Occipital lobe (tissue), 2 donors: Measurements from ENCODE around the gene OPRM1. TPM values are rescaled to one million over a fixed set of nuclear protein-coding genes. Genes with fewer than 3 reads are reported as not detected.
"Not testable (repeated sequence)": the region's sequence is repeated elsewhere in the genome, so short reads cannot be mapped to it uniquely, and the experiment has no call there.

Experiments used
- DNase-seq: peaks from one replicate; lab custom pipeline; 2025; lab: John Stamatoyannopoulos, UW
- total RNA-seq: library from RNA; depleted of rRNA; stranded (reverse); fragments of >200 nt; gene quantifications from one replicate; pipeline ENCODE4 v1.2.3, GENCODE V29; 2014

Gene OPRM1
- total RNA-seq, 1 donor from 2014 or later, result 1.7 TPM

DNA sequence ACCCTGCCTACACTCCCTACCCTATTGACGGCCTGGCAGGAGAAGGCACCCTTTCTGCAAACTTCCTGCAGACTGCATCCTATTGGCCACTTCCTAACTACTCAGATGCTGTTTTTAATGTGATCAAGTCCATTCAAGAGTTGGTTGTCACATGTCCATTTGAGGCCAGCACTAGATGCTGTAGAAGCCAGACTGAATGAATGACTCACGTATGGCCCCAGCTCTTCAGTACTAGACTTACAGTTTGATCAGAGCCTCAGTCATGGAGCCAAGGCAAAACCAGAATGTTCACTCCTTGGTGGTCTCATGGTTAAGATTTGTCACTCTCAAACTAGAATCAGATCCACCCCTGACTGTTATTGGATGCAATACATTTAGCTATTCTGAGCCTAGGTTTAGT is 101.7 kb downstream of the OPRM1 start:
- no peak for DNase-seq

DNA sequence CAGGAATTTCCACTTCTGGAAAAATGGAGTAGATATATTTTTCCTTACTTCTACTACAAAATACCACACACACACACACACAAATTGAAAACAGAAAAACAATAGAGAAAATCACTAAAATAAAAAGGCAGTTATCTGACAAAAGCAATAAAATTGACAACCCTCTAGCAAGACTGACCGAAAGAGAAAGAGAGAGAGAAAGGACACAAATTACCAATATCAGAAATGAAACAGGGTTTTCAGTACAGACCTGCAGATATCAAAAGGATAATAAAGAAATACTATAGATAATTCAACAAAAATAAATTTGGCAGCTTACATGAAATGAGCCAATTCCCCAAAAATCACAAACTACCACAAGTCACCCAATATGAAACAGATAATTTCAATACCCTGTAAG is 104.7 kb downstream of the OPRM1 start:
- DNase-seq, result no peak

DNA sequence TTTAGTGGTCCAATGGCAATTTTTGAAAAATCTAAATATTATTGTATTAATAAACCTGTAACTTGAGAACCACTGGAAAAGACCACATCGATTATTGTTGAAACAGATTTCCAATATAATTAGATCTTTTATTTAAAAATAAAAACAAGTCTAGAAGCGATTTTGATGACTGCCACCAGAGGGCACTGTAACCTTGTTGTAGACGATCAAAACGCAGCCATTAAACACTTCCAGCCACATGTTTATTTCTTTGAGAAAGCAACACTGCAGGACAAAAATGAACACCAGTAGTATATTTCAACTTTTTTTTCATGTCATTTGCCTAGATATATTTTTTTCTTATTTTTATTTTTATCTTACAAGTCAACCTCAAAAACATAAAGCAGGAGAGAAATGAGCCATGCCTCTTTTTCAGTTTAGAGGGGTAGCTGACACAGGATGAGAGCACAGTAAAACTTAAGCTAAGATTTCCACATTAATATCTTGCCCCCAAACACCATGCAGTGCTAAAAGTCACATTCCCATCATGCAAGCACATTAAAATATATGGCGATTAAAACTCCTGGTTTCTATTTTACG is 115.4 kb downstream of the OPRM1 start:
- DNase-seq, result peak; percentile 34

GRCh38 chr6:154156135-154156896 is 117.3 kb downstream of the OPRM1 start:
- no peak for DNase-seq

GRCh38 chr6:154157082-154157481 is 118.0 kb downstream of the OPRM1 start:
- DNase-seq, result no peak

DNA sequence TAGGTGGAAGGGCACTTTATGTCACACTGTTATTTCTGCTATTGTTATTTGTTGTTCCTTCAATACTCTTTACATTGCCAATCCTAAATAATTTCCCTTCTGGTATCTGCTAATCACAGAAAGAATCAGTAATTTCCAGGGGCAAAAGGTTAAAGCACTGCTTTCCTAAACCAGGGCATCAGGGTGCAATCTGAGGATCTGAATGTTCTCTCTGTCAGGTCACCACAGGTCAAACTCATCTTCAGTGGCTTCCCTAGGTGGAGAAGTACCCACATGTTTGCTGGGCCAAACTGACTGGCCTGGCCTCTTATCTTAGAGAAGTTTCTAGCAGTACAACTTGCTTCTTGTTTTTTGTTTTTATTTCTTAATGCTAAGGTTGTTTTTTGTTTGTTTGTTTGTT is 118.7 kb downstream of the OPRM1 start:
- DNase-seq, result no peak

DNA sequence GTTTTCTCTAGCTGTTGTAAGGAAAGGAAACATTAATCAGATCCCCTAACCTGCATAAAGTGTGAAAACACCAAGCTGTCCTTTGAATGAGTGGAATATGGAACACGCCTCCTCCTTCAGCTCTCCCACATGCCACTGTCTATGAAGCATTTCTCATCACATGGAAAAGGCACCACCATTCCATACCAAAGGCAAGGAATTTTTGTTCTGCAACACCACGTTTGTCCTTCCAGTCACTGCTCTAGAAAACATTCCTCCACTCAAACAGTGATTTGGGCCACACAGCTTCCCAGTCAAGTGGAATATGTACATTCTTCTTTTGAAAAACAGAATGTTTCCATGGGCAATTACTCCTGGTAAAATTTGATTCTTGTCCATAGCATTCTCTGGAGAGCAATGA is 120.1 kb downstream of the OPRM1 start:
- DNase-seq, result no peak

GRCh38 chr6:154161689-154162088 is 122.6 kb downstream of the OPRM1 start:
- DNase-seq, result no peak

DNA sequence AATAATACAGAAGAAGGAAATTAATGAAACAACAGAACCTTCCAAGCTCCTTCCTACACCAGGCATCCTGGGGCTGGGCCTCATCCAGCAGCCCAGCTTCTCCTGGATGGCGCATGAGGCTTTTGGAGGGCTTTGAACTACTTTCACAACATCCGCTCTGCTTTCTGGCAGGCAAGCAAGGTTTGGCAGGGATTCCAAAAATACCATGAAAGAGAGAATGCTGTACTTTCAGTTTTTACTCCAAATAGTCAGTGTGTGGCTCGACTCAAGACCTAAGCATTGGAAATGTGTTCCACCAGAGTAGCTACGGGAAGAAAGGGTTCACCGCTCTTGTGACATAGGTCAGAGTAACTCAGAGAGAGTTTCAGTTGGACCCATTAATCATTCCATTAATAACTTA is 125.4 kb downstream of the OPRM1 start:
- peak; percentile 37 for DNase-seq

- DNase-seq, result no peak
These were observed 126.4 kb downstream of the OPRM1 start for GRCh38 chr6:154165478-154165877.

- DNase-seq, result no peak
These were observed 127.1 kb downstream of the OPRM1 start for GRCh38 chr6:154166140-154166539.

DNA sequence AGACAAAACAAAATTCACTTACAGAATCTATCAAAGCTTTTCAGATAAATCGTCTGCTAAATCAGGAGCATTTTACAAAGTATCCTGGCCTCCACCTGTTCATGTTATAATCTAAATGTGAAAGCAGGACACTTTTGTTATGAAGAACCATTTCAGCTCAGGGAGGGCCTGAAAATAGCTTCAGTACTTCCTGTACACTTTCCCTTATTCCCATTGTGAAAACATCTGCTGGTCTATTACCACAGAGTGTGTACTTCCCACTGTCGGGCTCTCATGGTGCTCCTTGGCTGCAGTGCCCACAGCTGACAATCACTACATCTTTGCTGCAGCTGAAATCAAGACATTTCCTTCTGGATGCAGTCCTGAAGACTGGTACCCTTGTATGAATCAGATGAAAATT is 128.1 kb downstream of the OPRM1 start:
- DNase-seq, result peak; percentile 10

DNA sequence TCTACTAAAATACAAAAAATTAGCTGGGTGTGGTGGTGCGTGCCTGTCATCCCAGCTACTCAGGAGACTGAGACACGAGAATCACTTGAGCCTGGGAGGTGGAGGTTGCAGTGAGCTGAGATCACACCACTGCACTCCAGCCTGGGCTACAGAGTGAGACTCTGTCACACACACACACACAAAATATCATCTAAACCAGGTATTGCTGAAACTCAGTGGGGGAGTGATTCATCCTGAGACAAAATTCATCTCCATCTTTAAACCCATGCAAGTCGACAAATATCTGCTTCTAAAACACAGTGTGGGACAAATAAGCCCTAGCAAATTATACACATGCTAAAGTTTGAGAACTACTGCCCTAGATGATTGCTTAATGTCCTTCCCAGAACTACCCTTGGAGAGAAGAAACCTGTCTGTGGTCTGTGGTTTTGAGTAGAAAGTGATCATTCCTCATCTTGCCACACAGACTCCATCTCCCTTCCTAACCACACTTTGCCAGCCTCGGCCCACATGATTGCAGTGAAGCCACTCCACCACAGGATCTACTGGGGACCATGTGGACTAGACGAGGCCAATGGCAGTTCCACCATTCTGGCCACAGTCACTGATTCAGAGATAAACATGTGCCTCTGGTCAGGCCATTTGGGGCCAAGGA is 130.3 kb downstream of the OPRM1 start:
- no peak for DNase-seq

DNA sequence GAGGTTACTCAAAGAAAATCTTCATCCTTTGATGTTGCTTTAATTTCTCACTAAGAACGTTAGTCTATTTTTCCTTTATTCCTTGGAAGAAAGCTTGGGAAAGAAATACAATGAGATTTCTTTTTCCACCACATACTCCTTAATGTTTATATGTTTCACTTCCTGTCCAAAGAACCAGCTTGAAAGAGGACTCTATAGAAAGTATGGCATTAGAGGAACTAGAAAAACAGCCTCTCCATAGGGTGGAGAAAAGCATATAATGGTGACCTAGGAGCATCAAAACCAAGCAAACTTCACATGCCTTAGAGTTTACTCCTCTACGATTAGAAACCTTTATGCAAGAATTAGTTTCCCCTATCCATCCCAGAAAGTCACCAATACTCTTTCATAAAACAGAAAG is 131.1 kb downstream of the OPRM1 start:
- DNase-seq, result no peak

DNA sequence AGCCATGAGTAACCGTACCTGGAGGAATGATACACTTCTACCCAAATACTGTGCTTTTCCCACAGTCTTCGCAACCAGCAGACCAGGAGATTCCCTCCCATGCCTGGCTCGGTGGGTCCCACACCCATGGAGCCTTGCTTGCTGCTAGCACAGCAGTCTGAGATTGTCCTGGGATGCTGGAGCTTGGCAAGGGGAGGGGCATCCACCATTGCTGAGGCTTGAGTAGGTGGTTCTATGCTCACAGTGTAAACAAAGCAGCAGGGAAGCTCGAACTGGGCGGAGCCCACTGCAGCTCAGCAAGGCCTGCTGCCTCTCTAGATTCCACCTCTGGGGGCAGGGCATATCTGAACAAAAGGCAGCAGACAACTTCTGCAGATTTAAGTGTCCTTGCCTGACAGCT is 133.4 kb downstream of the OPRM1 start:
- DNase-seq, result not testable (repeated sequence)

GRCh38 chr6:154179434-154179833 is 140.4 kb downstream of the OPRM1 start:
- DNase-seq, result no peak

GRCh38 chr6:154187203-154187602 is 148.2 kb downstream of the OPRM1 start:
- no peak for DNase-seq

DNA sequence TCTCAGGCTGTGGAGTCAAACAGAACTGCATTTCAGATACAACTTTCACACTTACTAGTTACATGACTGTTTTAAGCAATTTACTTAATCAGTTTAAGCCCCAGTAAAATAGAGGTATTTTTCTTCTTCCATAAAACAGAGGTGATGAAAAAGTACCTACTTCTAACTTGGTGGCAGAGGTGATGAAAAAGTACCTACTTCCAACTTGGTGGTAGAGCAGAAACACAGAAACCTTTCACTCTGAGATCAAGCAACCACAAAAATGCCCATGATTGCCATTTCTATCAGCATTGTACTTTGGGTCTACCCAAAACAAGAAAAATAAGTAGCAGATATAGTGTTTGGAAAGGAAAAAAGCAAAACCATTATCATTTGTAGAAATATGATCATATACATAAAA is 148.7 kb downstream of the OPRM1 start:
- no peak for DNase-seq

DNA sequence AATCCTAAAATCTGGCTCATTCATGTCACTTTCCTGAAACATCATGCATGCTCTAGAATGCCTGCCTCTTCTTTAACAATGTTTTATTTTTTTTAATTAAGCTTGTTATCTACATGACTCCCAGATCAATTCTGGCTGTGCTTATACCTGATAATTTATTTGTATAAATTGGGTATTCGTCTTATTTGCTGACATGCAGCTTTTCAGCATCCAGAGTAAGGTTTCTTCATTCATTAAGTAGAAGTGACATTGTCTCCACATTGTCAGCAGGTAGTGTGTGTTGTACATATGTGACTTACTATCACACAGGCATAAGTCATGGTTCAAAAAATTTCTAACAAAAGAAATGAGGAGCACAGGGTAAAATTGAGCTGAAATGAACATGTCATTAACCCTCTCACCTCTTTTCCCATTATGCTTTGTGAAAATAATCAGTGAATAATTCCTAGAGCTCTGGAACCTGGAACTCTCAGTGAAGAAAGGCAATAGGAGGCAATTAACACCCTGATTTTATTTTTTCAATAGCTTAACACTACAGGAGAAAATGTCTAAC is 157.4 kb downstream of the OPRM1 start:
- DNase-seq, result no peak

GRCh38 chr6:154197196-154197860 is 158.3 kb downstream of the OPRM1 start:
- no peak for DNase-seq

DNA sequence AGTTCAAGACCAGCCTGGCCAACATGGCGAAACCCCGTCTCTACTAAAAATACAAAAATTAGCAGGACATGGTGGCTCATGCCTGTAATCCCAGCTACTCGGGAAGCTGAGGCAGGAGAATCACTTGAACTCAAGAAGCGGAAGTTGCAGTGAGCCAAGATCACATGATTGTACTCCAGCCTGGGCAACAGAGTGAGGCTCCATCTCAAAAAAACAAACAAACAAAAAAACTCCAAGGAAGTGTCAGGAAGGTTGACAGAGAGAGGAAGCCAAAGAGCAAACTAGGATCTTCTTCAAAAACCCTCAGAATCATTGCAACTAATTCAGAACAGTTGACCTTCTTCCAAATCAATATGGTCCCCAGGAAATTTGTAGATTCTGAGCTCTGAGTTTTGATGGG is 162.6 kb downstream of the OPRM1 start:
- DNase-seq, result not testable (repeated sequence)

DNA sequence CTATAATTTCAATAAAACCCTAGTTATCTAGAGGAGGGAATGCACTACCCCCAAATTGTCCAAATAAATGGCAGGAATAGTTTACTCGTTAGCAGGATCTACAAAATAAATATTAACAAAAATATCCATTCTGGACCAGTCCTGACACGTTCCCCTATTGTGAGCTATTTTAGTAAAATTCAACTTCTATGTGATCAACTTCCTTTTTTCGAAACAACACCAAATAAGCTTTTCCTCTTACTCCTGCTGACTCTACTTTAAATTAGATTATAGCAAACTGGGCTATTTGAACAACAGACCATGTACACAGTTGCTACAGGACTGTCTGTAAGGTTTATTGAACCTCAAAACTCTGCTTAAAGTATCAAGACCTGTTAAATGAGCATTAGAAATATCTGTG is 163.3 kb downstream of the OPRM1 start:
- no peak for DNase-seq
